Small intestine (tissue), 7 donors: ENCODE results near the gene C1orf122. TPM values are rescaled to one million over a fixed set of nuclear protein-coding genes. Genes with fewer than 3 reads are reported as not detected.

ENCODE experiments used
- DNase-seq, 2 donors: peaks; one replicate each; pipeline versions ENCODE4 v3.0.0 to v3.0.0-alpha.2; 2013
- FAIRE-seq: peaks from 2 replicates; lab custom pipeline; 2012; peaks lifted over from hg19 to GRCh38; lab: Jason Lieb, UNC
- H3K27ac ChIP-seq, 3 donors: one replicate each; pipeline ENCODE4 v1.5.1; 2013; ENCODE audit warnings: low read length in 2 of 3, mild to moderate bottlenecking in 2 of 3, control low read depth in 1 of 3, inconsistent platforms in 1 of 3, low read depth in 1 of 3, moderate library complexity in 1 of 3
- H3K27me3 ChIP-seq, 3 donors: one replicate each; pipeline ENCODE4 v1.6.1; 2013; ENCODE audit warnings: low read length in 3 of 3, inconsistent platforms in 1 of 3; ENCODE audit not compliant: control insufficient read depth in 3 of 3, insufficient read depth in 3 of 3
- H3K36me3 ChIP-seq, 3 donors: one replicate each; pipeline ENCODE4 v1.6.1; 2013; ENCODE audit warnings: low read length in 3 of 3, inconsistent platforms in 1 of 3, low read depth in 1 of 3, mild to moderate bottlenecking in 1 of 3, moderate library complexity in 1 of 3; ENCODE audit not compliant: control insufficient read depth in 3 of 3, insufficient read depth in 2 of 3
- H3K4me1 ChIP-seq, 3 donors: one replicate each; pipeline ENCODE4 v1.6.1; 2013; ENCODE audit warnings: low read length in 2 of 3, inconsistent platforms in 1 of 3, low read depth in 1 of 3, mild to moderate bottlenecking in 1 of 3, moderate library complexity in 1 of 3; ENCODE audit not compliant: control insufficient read depth in 3 of 3, insufficient read depth in 2 of 3
- H3K4me3 ChIP-seq, 3 donors: one replicate each; pipeline ENCODE4 v1.5.1; 2013; ENCODE audit warnings: low read length in 3 of 3, control low read depth in 1 of 3, inconsistent platforms in 1 of 3, low read depth in 1 of 3, mild to moderate bottlenecking in 1 of 3, moderate library complexity in 1 of 3
- H3K9me3 ChIP-seq, 2 donors: one replicate each; pipeline ENCODE4 v1.6.1; 2013; ENCODE audit warnings: low read depth in 1 of 2, low read length in 1 of 2; ENCODE audit not compliant: control insufficient read depth in 2 of 2, insufficient read depth in 1 of 2
- whole genome bisulfite sequencing, 3 donors: extraction: QIAGEN DNeasy Blood & Tissue Kit; methylation state at CpG; one replicate each; pipeline ENCODE4 v1.1.7; 2013; 5-methylcytosine and 5-hydroxymethylcytosine counted together
- polyA plus RNA-seq, 4 donors: library from polyadenylated mRNA; stranded (reverse) in 3 of 4; unstranded in 1 of 4; fragments of 200-250 nt in 3 of 4; fragments of 120-200 nt in 1 of 4; gene quantifications; one replicate each; pipeline versions ENCODE4 v1.2.1 to v1.2.3, GENCODE V29; 2013
- donor health status: healthy with polysubstance abuse.
- donor health status: control.
- donor health status: control.
- donor health status: Bipolar disorder and iron deficiency.
- donor health status: healthy.

The C1orf122 gene
- polyA plus RNA-seq, 4 donors = 29.6 to 44.0 (median 38.6) TPM

DNA sequence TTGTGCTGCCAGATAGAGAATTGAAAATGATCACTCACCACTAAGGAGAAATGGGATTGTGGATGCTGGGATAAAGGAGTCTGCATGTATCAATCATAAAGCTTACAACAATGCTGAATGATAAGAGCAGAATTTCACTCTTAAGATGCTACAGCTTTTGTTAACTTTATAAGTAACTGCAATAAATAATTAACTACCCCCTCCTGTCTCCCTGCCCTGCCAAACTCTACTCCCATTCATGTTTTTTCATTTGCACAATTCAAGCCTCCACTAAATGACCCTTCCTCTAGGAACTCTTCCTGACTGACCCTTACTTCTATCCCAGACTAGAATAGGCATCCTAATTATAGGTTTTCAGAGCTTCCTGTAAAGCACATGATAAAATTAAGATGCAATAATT lies 36.9 kb downstream of the C1orf122 start:
- no peaks in the 10 kb centered on the region for H3K9me3 ChIP-seq
- H3K4me3 ChIP-seq = no peak overlapping the region
- H3K36me3 ChIP-seq = peaks cover 3 to 23% (median 11%) of the 10 kb centered on the region in 3 donors
- H3K27ac ChIP-seq = no peak overlapping the region
- no peak for FAIRE-seq
- peaks cover 0 to 11% (median 0%) of the 10 kb centered on the region in 3 donors for H3K4me1 ChIP-seq
- no peaks in the 10 kb centered on the region for H3K27me3 ChIP-seq
- no peak for DNase-seq

DNA sequence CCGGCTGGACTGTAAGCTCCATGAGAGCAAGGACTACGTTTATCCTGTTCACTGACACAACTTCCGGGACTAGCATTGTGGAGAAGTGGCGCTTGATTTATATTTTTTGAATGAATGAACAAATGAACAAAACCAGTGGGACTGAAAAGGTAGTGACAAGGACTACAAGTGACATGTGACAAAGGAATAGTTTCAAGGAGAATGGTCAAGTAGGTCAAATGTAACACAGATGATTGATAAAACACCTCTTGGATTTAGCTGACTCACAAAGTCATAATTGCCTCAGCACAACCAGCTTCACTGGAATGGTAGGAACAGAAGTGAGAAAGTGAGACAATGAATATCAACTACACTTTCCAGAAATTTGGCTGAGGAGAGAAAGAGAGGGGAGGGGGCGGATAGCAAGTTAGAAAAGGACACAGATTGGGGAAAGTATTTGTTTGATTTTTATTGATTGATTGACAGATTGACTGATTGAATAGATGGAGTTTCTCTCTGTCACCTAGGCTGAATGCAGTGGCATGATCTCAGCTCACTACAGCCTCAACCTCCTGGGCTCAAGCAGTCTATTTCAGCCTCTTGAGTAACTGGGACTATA lies 37.6 kb downstream of the C1orf122 start:
- no peak overlapping the region for H3K4me3 ChIP-seq
- 89 to 90% (median 90%) methylated on average over 5 of the region's 5 CpGs for WGBS, 3 donors
- no peaks in the 10 kb centered on the region for H3K27me3 ChIP-seq
- DNase-seq = no peak
- no peak for FAIRE-seq
- peaks cover 0 to 23% (median 9%) of the 10 kb centered on the region in 3 donors for H3K36me3 ChIP-seq
- no peaks in the 10 kb centered on the region for H3K9me3 ChIP-seq
- H3K4me1 ChIP-seq = peaks cover 0 to 11% (median 0%) of the 10 kb centered on the region in 3 donors
- H3K27ac ChIP-seq = no peak overlapping the region

DNA sequence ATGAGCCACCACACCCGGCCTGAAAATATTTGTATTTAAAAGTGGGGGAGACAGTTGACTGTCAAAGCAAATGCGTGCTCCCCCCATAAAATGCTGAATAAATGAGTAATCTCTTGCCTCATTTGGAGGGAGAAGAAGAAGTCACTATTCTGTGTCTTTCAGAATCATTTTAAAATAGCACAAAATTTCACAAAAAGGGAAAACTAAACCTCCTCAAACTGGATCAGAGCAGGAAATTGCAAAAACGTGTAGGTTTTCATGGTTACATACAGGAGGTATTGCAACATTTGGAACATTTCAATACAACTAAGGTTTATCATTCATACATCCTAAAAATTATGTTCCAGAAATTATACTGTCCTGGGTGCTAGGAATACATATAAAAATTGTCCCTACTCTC lies 38.2 kb downstream of the C1orf122 start:
- Histone ChIP-seq H3K27me3 (no peaks in the 10 kb centered on the region), H3K27ac (no peak overlapping the region), H3K9me3 (no peaks in the 10 kb centered on the region), H3K4me3 (no peak overlapping the region), H3K36me3 (peaks cover 0 to 22% (median 7%) of the 10 kb centered on the region in 3 donors), H3K4me1 (peaks cover 0 to 11% (median 0%) of the 10 kb centered on the region in 3 donors)
- DNase-seq = no peak
- FAIRE-seq = no peak
- WGBS, 3 donors = 68 to 73% (median 69%) methylated on average over 3 of the region's 3 CpGs

DNA sequence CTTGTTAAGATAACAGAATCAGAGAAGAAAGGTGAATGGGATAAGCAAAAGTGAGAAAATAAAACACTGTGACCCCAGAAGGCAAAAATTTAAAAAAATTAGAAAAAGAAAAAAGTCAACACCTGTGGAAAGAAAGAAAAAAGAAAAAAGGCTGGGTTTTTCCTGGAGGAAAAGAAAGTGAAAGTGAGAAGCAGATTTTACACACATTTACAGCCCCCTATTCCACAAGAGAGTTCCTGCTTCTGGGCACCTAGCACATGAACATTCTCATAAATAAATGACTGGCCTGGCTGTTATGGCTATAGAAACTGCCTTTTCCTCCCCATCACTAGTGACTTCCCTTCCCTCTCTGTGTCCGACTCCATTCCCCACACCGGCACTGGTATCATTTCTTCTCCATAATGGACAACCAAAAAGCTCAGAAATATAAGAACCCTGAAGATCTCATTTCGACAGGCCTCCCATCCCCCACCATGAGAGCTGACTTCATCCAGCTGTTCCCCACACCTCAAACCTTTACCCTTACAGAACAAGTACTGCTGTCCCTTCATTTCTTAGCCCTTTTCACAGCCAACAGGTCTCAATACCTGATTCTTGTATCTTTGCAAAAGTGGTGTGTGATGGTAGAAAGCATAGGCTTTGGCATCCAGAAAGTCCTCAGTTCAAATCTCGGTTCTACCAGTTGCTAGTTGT lies 39.2 kb downstream of the C1orf122 start:
- Histone ChIP-seq H3K4me3 (peak overlapping the region in 1 of 3 donors; percentile 5), H3K36me3 (peaks cover 0 to 14% (median 4%) of the 10 kb centered on the region in 3 donors), H3K4me1 (peaks cover 0 to 11% (median 0%) of the 10 kb centered on the region in 3 donors), H3K27me3 (no peaks in the 10 kb centered on the region), H3K9me3 (no peaks in the 10 kb centered on the region), H3K27ac (peak overlapping the region in 1 of 3 donors; percentile 47)
- peak; percentile 36 to 38 for DNase-seq
- FAIRE-seq = no peak
- WGBS, 3 donors = 34 to 49% (median 35%) methylated on average over 4 of the region's 4 CpGs

DNA sequence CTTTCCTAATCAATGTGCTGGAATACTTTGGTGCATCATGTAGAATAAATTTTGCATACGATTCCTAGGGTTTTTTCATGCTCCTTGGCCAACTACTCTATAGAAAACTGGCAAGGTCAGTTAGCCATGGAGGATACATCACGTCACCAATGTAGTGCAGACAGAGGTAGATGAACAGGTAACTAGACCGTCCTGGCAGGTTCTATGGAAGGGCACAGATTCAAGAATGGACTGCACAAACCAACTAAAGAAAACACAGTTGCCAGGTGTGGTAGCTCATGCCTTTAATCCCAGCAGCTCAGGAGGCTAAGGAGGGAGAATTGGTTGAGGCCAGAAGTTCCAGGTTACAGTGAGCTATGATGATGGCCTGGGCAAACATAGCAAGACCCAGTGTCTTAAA lies 41.9 kb downstream of the C1orf122 start:
- no peaks in the 10 kb centered on the region for H3K9me3 ChIP-seq
- FAIRE-seq (no peak), DNase-seq (no peak)
- peaks cover 0 to 14% (median 0%) of the 10 kb centered on the region in 3 donors for H3K36me3 ChIP-seq
- H3K27ac ChIP-seq = no peak overlapping the region
- no peak overlapping the region for H3K4me3 ChIP-seq
- no peaks in the 10 kb centered on the region for H3K27me3 ChIP-seq
- WGBS, 3 donors = 94 to 97% (median 95%) methylated on average over 3 of the region's 3 CpGs
- H3K4me1 ChIP-seq = peaks cover 0 to 15% (median 0%) of the 10 kb centered on the region in 3 donors

DNA sequence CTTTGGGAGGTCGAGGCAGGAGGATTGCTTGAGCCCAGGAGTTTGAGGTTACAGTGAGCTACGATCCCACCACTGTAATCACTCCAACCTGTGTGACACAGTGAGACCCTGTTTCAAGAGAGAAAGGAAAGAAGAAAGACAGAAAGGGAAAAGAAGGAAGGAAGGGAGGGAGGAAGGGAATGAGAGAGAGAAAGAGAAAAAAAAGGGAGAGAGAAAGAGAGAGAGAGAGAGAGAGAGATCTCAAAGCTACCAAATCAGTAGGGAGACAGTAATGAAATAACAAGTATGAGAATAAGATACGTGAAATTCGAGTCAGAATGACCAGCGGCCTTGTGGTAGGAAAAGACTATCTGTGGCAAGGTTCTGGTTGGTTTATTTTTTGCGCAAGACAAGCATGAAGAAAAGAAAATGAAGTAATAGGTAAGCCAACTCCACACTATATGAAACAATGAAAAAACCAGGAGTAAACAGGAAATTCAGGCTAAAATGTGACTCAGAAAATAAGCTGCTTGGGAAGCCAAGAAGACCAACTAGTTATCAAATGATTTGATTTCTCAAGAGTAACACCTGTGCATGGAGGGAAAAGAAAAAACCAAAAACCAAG lies 42.9 kb downstream of the C1orf122 start:
- H3K4me3 ChIP-seq = no peak overlapping the region
- WGBS, 3 donors = 86 to 95% (median 87%) methylated on average over 6 of the region's 6 CpGs
- peaks cover 0 to 13% (median 0%) of the 10 kb centered on the region in 3 donors for H3K36me3 ChIP-seq
- no peak for FAIRE-seq
- H3K27me3 ChIP-seq = no peaks in the 10 kb centered on the region
- H3K27ac ChIP-seq = no peak overlapping the region
- no peaks in the 10 kb centered on the region for H3K9me3 ChIP-seq
- no peak for DNase-seq
- H3K4me1 ChIP-seq = peaks cover 0 to 17% (median 0%) of the 10 kb centered on the region in 3 donors

DNA sequence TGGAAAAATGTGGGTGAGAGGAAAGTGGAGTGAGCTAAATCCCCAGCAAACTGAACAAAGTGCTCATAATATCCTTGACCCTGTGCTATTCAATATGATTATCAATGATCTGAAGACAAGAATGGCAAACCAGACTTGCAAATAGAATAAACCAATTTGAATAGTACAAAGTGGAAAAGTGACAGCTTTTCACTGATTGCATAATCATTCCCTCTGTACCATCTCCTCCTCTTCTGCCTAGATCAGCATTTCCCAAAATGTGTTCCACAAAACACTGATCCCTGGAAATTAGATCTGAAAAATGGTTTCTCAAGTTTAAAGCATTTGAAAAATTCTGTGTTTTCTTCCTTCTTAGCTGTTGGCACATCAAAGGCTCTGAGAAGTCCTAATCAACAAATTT lies 43.7 kb downstream of the C1orf122 start:
- H3K36me3 ChIP-seq = peaks cover 0 to 11% (median 0%) of the 10 kb centered on the region in 3 donors
- no peak for FAIRE-seq
- H3K27me3 ChIP-seq = no peaks in the 10 kb centered on the region
- H3K4me3 ChIP-seq = no peak overlapping the region
- H3K4me1 ChIP-seq = peaks cover 0 to 16% (median 0%) of the 10 kb centered on the region in 3 donors
- no peak overlapping the region for H3K27ac ChIP-seq
- H3K9me3 ChIP-seq = no peaks in the 10 kb centered on the region
- DNase-seq = no peak

DNA sequence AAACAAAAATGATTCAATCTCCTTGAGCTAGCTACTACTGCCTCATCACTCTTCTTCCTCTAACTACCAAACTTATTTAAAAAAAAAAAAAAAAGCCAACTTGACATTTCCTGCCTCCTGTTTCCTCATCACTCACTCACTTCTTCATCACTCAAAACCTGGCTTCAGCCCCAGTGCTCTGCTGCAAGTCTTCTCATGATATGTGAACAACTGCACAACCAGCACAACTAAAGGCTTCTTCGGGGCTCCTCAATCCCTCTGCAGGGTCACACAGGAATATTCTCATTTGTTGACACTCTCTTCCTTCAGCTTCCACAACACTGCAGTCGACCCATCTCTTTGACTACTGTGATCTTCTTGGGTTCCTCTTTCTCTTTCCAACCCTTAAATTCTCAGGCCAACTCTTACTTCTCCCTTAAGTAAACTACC lies 44.2 kb downstream of the C1orf122 start:
- FAIRE-seq = no peak

More for the DNA sequence above, 44.2 kb downstream of the C1orf122 start:
- Histone ChIP-seq H3K27me3 (no peaks in the 10 kb centered on the region), H3K36me3 (peaks cover 0 to 11% (median 0%) of the 10 kb centered on the region in 3 donors), H3K4me3 (no peak overlapping the region), H3K4me1 (peaks cover 0 to 12% (median 0%) of the 10 kb centered on the region in 3 donors), H3K9me3 (no peaks in the 10 kb centered on the region), H3K27ac (no peak overlapping the region)
- 67 to 86% (median 69%) methylated on average over 2 of the region's 2 CpGs for WGBS, 3 donors
- DNase-seq = no peak
